Measurements from ENCODE around the gene CASTOR2. TPM values are rescaled to one million over a fixed set of nuclear protein-coding genes. Genes with fewer than 3 reads are reported as not detected.

CASTOR2 gene
- total and polyA plus RNA-seq, 10 of the 15 experiments (the other 5 are each of a cell fraction or from before 2014, with no cell fraction given): 0.18 to 1.1 (median 0.44) TPM; not detected in 4

DNA sequence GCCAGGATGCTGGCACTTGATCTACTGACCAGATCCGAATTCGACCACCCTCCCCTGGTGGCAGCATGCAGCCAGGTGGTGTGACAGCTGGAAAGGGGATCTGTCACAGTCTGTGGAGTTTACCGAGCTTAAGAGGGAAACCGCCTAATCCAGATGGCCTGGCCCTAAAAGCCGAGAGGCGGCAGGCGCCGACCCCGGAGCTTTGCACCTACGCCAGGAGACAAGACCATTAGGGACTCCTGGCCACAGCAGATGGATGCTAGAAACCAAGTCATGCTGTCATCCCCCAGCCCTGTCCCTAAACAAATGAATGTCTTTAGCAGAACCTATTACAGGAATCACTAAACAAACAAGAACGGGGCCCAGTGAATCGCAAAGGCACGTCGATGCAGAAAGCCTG, 81.4 kb downstream of the CASTOR2 start (continued):
- TF ChIP-seq, protein P1, sequence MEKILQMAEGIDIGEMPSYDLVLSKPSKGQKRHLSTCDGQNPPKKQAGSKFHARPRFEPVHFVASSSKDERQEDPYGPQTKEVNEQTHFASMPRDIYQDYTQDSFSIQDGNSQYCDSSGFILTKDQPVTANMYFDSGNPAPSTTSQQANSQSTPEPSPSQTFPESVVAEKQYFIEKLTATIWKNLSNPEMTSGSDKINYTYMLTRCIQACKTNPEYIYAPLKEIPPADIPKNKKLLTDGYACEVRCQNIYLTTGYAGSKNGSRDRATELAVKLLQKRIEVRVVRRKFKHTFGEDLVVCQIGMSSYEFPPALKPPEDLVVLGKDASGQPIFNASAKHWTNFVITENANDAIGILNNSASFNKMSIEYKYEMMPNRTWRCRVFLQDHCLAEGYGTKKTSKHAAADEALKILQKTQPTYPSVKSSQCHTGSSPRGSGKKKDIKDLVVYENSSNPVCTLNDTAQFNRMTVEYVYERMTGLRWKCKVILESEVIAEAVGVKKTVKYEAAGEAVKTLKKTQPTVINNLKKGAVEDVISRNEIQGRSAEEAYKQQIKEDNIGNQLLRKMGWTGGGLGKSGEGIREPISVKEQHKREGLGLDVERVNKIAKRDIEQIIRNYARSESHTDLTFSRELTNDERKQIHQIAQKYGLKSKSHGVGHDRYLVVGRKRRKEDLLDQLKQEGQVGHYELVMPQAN (conservative IDR thresholded peaks at IDR 0.05): no peak
- TF ChIP-seq CHD4 (IDR thresholded peaks at IDR 0.05): no peak
- no peak for TF ChIP-seq CREM (IDR thresholded peaks at IDR 0.05; ENCODE audit: low read depth)
- TF ChIP-seq TBL1XR1 (IDR thresholded peaks at IDR 0.05; ENCODE audit: low read depth, low read length): no peak
- TF ChIP-seq, protein P2, sequence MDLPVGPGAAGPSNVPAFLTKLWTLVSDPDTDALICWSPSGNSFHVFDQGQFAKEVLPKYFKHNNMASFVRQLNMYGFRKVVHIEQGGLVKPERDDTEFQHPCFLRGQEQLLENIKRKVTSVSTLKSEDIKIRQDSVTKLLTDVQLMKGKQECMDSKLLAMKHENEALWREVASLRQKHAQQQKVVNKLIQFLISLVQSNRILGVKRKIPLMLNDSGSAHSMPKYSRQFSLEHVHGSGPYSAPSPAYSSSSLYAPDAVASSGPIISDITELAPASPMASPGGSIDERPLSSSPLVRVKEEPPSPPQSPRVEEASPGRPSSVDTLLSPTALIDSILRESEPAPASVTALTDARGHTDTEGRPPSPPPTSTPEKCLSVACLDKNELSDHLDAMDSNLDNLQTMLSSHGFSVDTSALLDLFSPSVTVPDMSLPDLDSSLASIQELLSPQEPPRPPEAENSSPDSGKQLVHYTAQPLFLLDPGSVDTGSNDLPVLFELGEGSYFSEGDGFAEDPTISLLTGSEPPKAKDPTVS (IDR thresholded peaks at IDR 0.05; ENCODE audit: low read depth, low read length): no peak
- TF ChIP-seq, protein P3, sequence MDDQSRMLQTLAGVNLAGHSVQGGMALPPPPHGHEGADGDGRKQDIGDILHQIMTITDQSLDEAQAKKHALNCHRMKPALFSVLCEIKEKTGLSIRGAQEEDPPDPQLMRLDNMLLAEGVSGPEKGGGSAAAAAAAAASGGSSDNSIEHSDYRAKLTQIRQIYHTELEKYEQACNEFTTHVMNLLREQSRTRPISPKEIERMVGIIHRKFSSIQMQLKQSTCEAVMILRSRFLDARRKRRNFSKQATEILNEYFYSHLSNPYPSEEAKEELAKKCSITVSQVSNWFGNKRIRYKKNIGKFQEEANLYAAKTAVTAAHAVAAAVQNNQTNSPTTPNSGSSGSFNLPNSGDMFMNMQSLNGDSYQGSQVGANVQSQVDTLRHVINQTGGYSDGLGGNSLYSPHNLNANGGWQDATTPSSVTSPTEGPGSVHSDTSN (IDR thresholded peaks at IDR 0.05; ENCODE audit: insufficient replicate concordance, low read depth, low read length): no peak
- no peak for TF ChIP-seq SUPT20H (IDR thresholded peaks at IDR 0.05; ENCODE audit: borderline replicate concordance, control insufficient read depth, low read depth, low read length)
- no peak for TF ChIP-seq DPF2 (IDR thresholded peaks at IDR 0.05)
- TF ChIP-seq POLR2AphosphoS2 (IDR thresholded peaks at IDR 0.05; ENCODE audit: low read depth, low read length): no peak

Data from GM12878 (cell line).